PC-3 (cell line): ENCODE data around the gene POLR2H. TPM values are rescaled to one million over a fixed set of nuclear protein-coding genes. Genes with fewer than 3 reads are reported as not detected.

Experiments
- ATAC-seq: fragments of 200-7000 bp; cut with Tn5 transposase; 2 replicates; pipeline ENCODE4 v1.9.1; 2020; ENCODE audit warnings: mild to moderate bottlenecking, moderate library complexity
- BruUV-seq: library from RNA; stranded (reverse); fragments of 400-500 nt; replicated peaks from 2 replicates; lab custom pipeline; 2021; lab: Mats Ljungman, UMichigan
- CTCF ChIA-PET: fragments of 300-600 bp; sonication (Branson Sonifier 250); formaldehyde crosslinking; loops from one replicate; lab custom pipeline; 2022; ENCODE audit warnings: antibody characterized with exemption; lab: Charles Lee
- POLR2A ChIA-PET: fragments of 300-600 bp; sonication (Branson Sonifier 250); formaldehyde crosslinking; loops from one replicate; lab custom pipeline; 2022; ENCODE audit warnings: antibody characterized with exemption; ENCODE audit not compliant: unreplicated experiment; lab: Charles Lee
- DNase-seq: peaks from one replicate; pipeline ENCODE4 v3.0.0-alpha.2; 2015
- H2AFZ ChIP-seq: fragments of 300-600 bp; sonication (generic); 2 replicates; pipeline ENCODE4 v1.6.0; 2016; ENCODE audit warnings: antibody characterized with exemption, low read length
- H3F3A ChIP-seq: fragments of 300-600 bp; sonication (generic); one replicate; pipeline ENCODE4 v1.6.0; 2017; ENCODE audit warnings: antibody characterized with exemption, low read length, control low read depth, mild to moderate bottlenecking; ENCODE audit not compliant: unreplicated experiment
- H3K27ac ChIP-seq: fragments of 300-600 bp; sonication (generic); 2 replicates; pipeline ENCODE4 v1.5.1; 2016; ENCODE audit warnings: mild to moderate bottlenecking, low read length
- H3K27me3 ChIP-seq: fragments of 300-600 bp; sonication (generic); 2 replicates; pipeline ENCODE4 v1.6.1; 2016; ENCODE audit warnings: low read length, mixed read lengths
- H3K36me3 ChIP-seq: fragments of 300-600 bp; sonication (generic); 2 replicates; pipeline ENCODE4 v1.6.1; 2016; ENCODE audit warnings: low read depth, mixed run types, low read length, mixed read lengths
- H3K4me1 ChIP-seq: fragments of 300-600 bp; sonication (generic); 2 replicates; pipeline ENCODE4 v1.5.1; 2016; ENCODE audit warnings: low read length; ENCODE audit not compliant: insufficient read depth
- H3K4me2 ChIP-seq: fragments of 300-600 bp; sonication (generic); 2 replicates; pipeline ENCODE4 v1.6.0; 2016; ENCODE audit warnings: low read length
- H3K4me3 ChIP-seq: fragments of 300-600 bp; sonication (generic); 2 replicates; pipeline ENCODE4 v1.5.1; 2016; ENCODE audit warnings: mild to moderate bottlenecking, low read length, mixed read lengths
- H3K79me2 ChIP-seq: fragments of 300-600 bp; sonication (generic); 2 replicates; pipeline ENCODE4 v1.6.1; 2017; ENCODE audit warnings: low read length, mixed read lengths
- H3K9ac ChIP-seq: fragments of 300-600 bp; sonication (generic); 2 replicates; pipeline ENCODE4 v1.6.0; 2016; ENCODE audit warnings: mild to moderate bottlenecking, low read length
- H3K9me2 ChIP-seq: fragments of 300-600 bp; sonication (generic); replicated peaks from 2 replicates; pipeline ENCODE4 v1.6.1; 2016; ENCODE audit warnings: mixed run types, low read length, mixed read lengths
- H3K9me3 ChIP-seq: fragments of 300-600 bp; sonication (generic); 2 replicates; pipeline ENCODE4 v1.6.1; 2016; ENCODE audit warnings: low read length, mixed read lengths
- H4K20me1 ChIP-seq: fragments of 300-600 bp; sonication (generic); 2 replicates; pipeline ENCODE4 v1.6.1; 2016; ENCODE audit warnings: low read length, mixed read lengths
- CTCF ChIP-seq: fragments of 300-600 bp; sonication (generic); conservative IDR thresholded peaks from 2 replicates; pipeline ENCODE4 v1.5.1; 2017; ENCODE audit warnings: antibody characterized with exemption, low read depth, mild to moderate bottlenecking, low read length
- EZH2 ChIP-seq: fragments of 300-600 bp; sonication (generic); IDR thresholded peaks from one replicate; pipeline ENCODE4 v1.6.1; 2017; ENCODE audit warnings: antibody characterized with exemption, mild to moderate bottlenecking, low read length; ENCODE audit not compliant: unreplicated experiment
- EZH2phosphoT487 ChIP-seq: fragments of 300-600 bp; sonication (generic); IDR thresholded peaks from 2 replicates; pipeline ENCODE4 v1.6.1; 2018; ENCODE audit warnings: mild to moderate bottlenecking, antibody characterized with exemption, low read length, borderline replicate concordance
- intact Hi-C: fragments of 100-400 bp; cut with micrococcal nuclease; formaldehyde crosslinking; loops from 2 replicates; pipeline ENCODE4 v1.9.0; 2023
- total RNA-seq: library from RNA; depleted of rRNA; stranded (reverse); fragments of >200 nt; gene quantifications from 2 replicates; pipeline ENCODE4 v1.2.3, GENCODE V29; 2014

POLR2H gene
- total RNA-seq, 1 experiment from 2014 or later: 193 TPM

- H3K9me2 ChIP-seq: no peaks in the 10 kb centered on the region
- peaks cover 82% of the 10 kb centered on the region for H3K79me2 ChIP-seq
- intact Hi-C loops: no loop called here
- H3K4me3 ChIP-seq: no peak overlapping the region
- ATAC-seq (no peak), DNase-seq (no peak)
- H3K27ac ChIP-seq: no peak overlapping the region
- POLR2A ChIA-PET: no interaction called here
- no peaks in the 10 kb centered on the region for H3F3A ChIP-seq
- H3K4me1 ChIP-seq: peaks cover 21% of the 10 kb centered on the region
- no peak overlapping the region for H3K4me2 ChIP-seq
- no peak overlapping the region for H2AFZ ChIP-seq
- H3K9ac ChIP-seq: no peak overlapping the region
- no peak for TF ChIP-seq EZH2
- no peak for TF ChIP-seq CTCF
- no peak for TF ChIP-seq EZH2phosphoT487
- peaks cover 84% of the 10 kb centered on the region for H3K36me3 ChIP-seq
- CTCF ChIA-PET: no interaction called here
- no peaks in the 10 kb centered on the region for H3K9me3 ChIP-seq
- BruUV-seq: no TSS peak
- no peaks in the 10 kb centered on the region for H3K27me3 ChIP-seq
- H4K20me1 ChIP-seq: peaks cover 46% of the 10 kb centered on the region
These were observed 37.8 kb upstream of the POLR2H start for GRCh38 chr3:184323696-184324095.

- intact Hi-C loops: no loop called here
- H3K9me2 ChIP-seq: no peaks in the 10 kb centered on the region
- TF ChIP-seq CTCF (no peak), EZH2 (no peak), EZH2phosphoT487 (no peak)
- H2AFZ ChIP-seq: no peak overlapping the region
- no TSS peak for BruUV-seq
- H3K27ac ChIP-seq: no peak overlapping the region
- H3K4me3 ChIP-seq: no peak overlapping the region
- H4K20me1 ChIP-seq: peaks cover 32% of the 10 kb centered on the region
- ChIA-PET CTCF (no interaction called here), POLR2A (no interaction called here)
- H3K4me2 ChIP-seq: no peak overlapping the region
- H3K9ac ChIP-seq: no peak overlapping the region
- no peaks in the 10 kb centered on the region for H3K9me3 ChIP-seq
- peaks cover 93% of the 10 kb centered on the region for H3K36me3 ChIP-seq
- no peaks in the 10 kb centered on the region for H3K27me3 ChIP-seq
- H3F3A ChIP-seq: no peaks in the 10 kb centered on the region
- H3K4me1 ChIP-seq: peaks cover 6% of the 10 kb centered on the region
- ATAC-seq: no peak
- peaks cover 68% of the 10 kb centered on the region for H3K79me2 ChIP-seq
- DNase-seq: no peak
These were observed 36.2 kb upstream of the POLR2H start for GRCh38 chr3:184325269-184325668.

GRCh38 chr3:184325715-184326369 lies 35.7 kb upstream of the POLR2H start:
- Histone ChIP-seq H3K36me3 (peaks cover 88% of the 10 kb centered on the region), H3K4me1 (peaks cover under 1% of the 10 kb centered on the region; the same call in 1 of the 2 replicates), H3K4me3 (no peak overlapping the region), H3K27ac (no peak overlapping the region), H3F3A (no peaks in the 10 kb centered on the region), H4K20me1 (peaks cover 27% of the 10 kb centered on the region), H3K4me2 (no peak overlapping the region), H2AFZ (no peak overlapping the region), H3K9me2 (no peaks in the 10 kb centered on the region), H3K27me3 (no peaks in the 10 kb centered on the region), H3K79me2 (peaks cover 62% of the 10 kb centered on the region), H3K9ac (no peak overlapping the region), H3K9me3 (no peaks in the 10 kb centered on the region)
- intact Hi-C loops: no loop called here
- ChIA-PET CTCF (no interaction called here), POLR2A (no interaction called here)
- BruUV-seq: no TSS peak
- TF ChIP-seq CTCF (no peak), EZH2phosphoT487 (no peak), EZH2 (no peak)
- peak; percentile 32; the same call in 1 of the 2 replicates for ATAC-seq
- DNase-seq: peak; percentile 33
